Measurements from ENCODE around the gene DTNBP1.
A peak's percentile ranks its signal among the peaks of the same experiment; 100 is the strongest.
"Not testable (repeated sequence)": the region's sequence is repeated elsewhere in the genome, so short reads cannot be mapped to it uniquely, and the experiment has no call there.

Gene DTNBP1

GRCh38 chr6:15662326-15663129 is at the start of gene DTNBP1:
TSS of gene DTNBP1 (minus strand) at chr6:15663028. CDS start at chr6:15662869, 159 bp downstream.
- peak; percentile 81 for DNase-seq

- DNase-seq, result no peak
Measured at GRCh38 chr6:15709651-15710269, 46.9 kb upstream of the DTNBP1 start.

DNA sequence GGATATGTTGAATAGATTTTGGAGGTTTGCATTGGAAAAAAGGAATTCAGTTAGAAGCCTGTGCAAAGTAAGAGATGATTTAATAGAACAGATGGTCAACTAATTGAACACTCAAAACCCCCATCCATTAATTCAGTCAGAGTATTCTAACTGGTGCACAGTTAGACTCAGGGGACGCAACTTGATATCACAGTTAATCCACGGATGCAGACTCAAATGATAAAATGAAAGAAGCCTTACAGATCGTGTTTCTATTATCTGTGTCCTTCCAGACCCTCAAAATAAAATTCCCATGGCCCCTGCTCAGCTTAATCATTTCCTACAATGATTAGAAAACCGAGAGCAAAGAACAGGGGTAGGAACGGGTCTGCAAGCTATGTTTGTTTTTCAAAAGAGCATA is 45.4 kb upstream of the DTNBP1 start:
- no peak for DNase-seq

GRCh38 chr6:15705981-15706380 is 43.2 kb upstream of the DTNBP1 start:
- no peak for DNase-seq

DNA sequence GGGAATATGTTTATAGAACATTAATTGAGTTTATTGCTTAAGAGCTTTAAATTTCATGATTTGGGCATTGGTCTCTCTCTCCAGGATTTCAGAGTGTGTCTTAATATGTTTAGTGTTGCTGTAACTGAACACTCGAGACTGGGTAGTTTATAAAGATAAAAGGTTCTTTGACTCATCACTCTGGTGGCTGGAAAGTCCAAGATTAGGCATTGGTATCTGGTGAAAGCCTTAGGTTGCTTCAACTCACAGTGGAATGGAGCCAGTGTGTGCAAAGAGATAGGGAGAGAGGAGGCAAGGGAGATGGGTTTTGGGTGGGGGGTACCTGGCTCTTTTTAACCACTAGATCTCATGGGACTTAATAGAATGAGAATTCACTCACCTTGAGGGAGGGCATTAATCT is 35.6 kb upstream of the DTNBP1 start:
- DNase-seq, result no peak

- DNase-seq, result no peak
Measured at GRCh38 chr6:15697895-15698294, 35.1 kb upstream of the DTNBP1 start.

DNA sequence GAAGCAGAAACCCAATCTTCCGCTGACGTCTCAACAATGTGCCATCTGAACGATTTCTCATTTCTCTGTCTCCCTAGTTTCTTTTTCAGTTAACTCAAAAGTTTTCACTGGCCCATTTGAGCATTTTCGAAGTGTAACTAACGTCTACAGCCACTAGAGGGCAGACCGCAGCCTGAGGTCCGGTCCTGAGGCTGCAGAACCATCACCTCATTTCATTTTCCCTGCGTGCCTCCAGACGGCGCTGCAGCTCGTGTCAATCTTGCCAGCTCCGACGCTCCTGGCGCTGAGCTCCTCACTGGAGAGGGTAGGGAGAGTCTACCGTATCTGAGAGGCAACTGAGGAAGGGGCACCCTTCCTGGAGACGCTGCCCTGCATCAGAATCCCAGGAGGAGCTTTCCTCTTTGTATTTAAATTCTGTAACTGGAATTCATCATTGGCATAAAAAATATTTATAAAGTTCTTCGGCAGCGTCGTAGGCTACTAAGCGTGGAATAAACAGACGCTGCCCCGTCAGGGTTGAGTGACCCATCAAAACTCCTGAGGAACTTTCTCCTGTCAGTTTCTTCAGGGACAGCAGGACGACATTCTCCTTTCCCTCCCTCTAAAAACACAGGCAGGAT is 28.5 kb upstream of the DTNBP1 start:
- DNase-seq, result peak; percentile 64

DNA sequence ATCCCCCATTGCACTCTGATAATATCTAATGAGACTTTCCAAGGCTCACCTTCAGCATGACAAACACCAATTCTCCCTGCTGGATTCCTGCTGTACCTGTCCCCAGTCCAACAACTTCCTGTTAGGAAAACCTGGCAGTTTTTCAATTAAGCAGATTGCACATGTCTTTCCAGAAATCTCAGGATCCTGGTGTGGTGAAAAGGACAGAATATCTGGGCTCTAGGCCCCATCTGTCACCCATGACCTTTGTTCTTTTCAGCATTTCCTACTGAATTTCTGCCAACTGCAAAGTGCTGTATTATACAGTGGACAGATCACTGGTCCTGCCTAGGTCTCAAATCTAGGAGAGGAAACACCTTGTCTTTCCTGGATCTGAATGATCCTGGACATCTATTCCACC is 27.7 kb upstream of the DTNBP1 start:
- DNase-seq, result no peak

DNA sequence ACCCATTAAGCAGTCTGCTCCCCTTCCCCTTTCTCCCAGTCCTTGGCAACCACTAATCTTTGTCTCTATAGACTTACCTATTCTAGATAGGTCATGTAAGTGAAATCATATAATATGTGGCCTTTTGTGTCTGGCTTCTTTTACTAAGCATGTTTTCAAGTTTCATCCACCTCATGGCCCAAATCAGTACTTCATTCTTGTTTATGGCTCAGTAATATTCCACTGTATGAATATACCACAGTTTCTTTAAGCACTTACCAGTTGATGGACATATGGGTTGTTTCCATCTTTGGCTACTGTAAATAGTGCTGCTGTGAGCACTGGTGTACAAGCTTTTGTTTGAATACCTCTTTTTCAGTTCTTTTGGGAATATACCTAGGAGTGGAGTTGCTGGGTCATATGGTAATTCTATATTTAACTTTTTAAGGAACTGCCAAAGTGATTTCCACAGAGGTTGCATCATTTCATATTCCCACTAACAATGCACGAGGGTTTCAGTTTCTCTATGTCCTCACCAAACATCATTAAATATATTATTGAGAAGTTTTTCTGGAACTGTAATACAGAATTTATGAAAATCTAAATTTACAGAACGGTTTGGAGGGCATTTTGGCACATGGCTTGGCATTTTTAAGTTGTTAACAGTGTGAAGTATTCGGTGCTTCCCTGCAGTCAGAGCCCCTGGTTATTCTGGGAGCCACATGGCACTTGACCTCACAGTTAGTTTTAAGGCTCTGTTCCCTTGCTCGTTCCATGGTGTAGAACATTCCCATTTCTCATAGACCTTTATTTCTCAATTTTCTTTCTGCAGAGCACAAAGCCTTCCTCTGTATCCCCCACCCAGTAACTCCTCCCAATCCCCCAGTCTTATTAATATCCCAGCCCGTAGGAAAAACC is 27.0 kb upstream of the DTNBP1 start:
- no peak for DNase-seq

GRCh38 chr6:15685619-15686018 is 22.8 kb upstream of the DTNBP1 start:
- DNase-seq, result no peak

DNA sequence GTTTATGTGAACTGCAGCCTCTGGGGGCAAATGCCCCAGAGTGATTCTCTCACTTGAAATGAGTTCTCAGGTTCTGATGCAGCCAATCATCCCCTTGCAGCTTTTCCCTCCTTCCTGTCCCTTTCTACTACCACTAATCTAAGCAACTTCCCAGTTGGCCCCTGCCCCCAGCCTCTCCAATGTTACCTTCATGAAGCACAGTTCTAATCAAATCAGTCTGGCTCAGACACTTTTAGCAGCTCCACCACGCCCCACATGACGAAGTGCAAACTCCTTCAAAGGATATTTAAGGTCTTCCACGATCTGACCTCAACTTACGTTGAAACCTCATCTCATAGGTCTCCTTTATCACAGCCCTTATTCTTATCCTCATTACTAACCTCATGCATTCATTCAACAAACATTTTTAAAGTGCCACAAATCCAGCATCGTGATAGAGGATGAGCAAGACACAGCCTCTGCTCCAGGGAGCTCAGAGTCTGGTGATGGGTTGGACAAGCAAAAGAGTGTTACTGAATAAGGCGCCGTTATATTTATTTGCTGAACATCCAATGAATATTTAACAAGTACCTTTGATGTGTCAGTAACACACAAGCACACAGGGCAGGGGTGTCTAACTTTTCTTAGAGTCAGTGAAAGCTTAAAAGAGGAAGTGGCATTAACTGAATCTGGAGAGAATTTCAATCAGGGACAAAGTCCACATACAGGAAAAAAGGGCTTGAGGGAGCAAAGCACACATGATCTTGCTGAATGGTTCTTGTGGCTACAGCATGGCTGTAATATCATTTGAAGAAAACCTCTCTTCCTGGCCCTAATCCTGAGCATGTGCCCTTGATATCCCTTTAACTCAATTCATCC is 20.4 kb upstream of the DTNBP1 start:
- no peak for DNase-seq

DNA sequence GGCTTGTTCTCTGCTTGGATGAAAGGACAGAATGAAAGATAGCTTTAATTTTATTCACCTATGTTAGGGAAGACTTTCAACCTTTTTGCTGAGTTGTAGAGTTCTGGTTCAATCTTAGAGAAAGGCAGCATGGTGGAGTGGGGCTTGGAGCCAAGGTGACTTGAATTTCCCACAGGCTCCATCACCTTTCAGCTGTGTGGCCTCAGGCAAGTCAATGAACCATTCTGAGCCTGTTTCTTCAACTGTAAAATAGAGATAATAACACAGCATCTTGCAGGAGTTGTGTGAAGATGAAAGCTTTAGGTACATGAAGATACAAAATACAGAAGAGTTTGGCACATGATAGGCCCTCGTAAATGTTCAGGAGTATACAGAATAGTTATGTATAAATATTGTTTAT is 19.1 kb upstream of the DTNBP1 start:
- DNase-seq, result no peak

GRCh38 chr6:15678514-15678913 is 15.7 kb upstream of the DTNBP1 start:
- no peak for DNase-seq

DNA sequence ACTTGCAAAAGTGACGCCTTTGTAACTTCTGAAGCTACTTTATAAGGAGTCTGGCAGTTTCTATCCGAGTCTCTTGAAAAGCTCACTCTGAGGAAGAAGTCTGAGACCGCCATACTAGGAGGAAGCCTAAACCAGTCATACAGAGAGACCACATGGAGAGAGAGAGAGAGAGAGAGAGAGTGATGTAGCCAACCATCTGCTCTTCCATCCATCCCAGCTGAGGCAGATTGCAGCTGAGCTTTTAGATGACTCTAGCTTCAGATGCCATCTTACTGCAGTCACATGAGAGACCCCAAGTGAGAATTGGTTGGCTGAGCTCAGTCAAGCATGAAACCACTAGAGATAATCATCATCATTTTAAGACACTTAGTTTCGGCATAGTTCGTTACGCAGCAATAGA is 15.0 kb upstream of the DTNBP1 start:
- DNase-seq, result no peak

DNA sequence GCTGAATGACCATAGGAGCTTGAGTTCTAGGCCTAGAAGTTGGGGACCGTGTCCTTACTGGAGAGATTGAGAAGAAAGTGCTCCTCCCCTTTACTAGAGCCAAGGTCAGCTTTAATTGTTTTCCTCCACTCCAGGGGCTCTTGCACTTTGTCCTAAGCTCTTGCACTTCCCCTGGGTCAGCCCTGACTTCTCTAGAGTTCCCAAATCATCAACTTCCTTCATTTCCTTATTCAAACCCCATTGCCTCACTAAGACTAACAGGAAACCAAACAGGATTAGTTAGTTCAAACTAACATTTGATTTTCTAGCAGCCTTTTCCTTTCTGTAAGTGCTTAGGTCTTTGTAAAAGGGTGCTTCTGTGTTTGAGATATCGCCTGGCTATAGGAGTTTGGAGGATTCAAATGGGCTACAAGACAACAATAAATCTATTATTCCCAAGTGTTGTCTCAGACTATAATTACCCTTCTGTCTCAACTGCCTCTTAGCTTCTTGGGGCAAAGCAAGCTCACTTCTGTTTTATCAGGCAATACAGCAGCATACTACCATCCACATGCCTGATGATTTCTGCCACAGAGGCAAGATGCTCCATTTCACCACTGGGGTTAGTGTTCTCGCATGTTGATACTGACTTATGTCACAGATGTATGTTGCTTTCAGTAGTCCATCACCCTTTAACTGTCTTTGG is 12.8 kb upstream of the DTNBP1 start:
- no peak for DNase-seq

DNA sequence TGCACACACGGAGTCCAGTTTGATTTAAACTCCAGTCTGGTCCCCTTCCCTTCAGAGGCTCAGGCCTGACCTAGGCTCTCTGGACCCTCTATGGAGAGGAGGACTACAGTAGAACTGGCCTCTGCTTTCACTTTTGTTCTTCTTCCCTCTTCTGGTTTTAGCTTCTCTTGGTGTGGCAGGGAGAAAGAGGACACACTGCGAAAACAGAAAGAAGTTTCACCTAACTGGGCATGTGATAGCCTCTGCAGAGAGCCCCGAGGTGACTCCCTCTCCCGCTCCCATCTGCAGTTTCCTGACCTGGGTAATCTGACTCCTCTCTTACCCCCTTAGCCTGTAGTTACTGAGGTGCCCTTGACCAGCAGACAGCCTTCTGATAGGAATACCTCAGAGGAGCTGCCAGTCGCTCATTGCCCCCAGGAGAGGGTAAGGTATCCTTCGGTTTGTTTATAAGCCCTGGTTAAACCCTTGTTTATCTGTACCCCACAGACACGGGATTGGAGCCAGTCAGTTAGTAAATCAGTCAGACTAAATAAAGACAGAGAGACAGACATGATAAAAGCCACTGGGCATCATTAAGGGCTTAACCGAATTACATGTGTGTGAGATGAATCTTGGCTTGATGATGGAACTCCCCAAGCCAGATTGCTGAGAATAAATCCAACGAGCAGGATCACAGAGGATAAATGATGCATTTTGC is 12.0 kb upstream of the DTNBP1 start:
- no peak for DNase-seq

GRCh38 chr6:15673666-15674065 is 10.8 kb upstream of the DTNBP1 start:
- DNase-seq, result no peak

- no peak for DNase-seq
Measured at GRCh38 chr6:15672818-15673217, 10.0 kb upstream of the DTNBP1 start.

- DNase-seq, result no peak
Measured at GRCh38 chr6:15672291-15672690, 9.5 kb upstream of the DTNBP1 start.

DNA sequence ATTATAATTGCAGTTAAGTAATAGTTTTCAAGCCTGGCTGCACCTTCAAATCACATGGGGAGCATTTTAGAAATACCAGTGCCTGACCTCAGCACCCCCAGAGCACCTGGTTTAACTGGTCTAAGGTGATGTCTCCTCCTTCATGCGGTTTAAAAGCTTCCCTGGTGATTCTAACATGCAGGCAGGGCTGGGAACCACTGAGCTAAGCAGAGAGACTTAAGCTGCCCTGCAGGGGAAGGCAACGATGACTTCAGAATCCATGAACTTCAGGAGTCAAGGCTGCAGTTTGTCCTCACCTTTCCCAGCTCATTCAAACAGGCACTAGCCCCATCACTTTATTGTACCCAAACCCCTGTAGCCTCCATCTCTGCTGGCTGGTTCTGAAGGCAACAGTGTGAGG is 6.1 kb upstream of the DTNBP1 start:
- no peak for DNase-seq

GRCh38 chr6:15666896-15667295 is 4.1 kb upstream of the DTNBP1 start:
- not testable (repeated sequence) for DNase-seq
